ENCODE measurements around the gene PEX14. TPM values are rescaled to one million over a fixed set of nuclear protein-coding genes. Genes with fewer than 3 reads are reported as not detected.
"Not testable (repeated sequence)": the region's sequence is repeated elsewhere in the genome, so short reads cannot be mapped to it uniquely, and the experiment has no call there.

The PEX14 gene
- total RNA-seq, 1 experiment from 2014 or later: 27.3 TPM

DNA sequence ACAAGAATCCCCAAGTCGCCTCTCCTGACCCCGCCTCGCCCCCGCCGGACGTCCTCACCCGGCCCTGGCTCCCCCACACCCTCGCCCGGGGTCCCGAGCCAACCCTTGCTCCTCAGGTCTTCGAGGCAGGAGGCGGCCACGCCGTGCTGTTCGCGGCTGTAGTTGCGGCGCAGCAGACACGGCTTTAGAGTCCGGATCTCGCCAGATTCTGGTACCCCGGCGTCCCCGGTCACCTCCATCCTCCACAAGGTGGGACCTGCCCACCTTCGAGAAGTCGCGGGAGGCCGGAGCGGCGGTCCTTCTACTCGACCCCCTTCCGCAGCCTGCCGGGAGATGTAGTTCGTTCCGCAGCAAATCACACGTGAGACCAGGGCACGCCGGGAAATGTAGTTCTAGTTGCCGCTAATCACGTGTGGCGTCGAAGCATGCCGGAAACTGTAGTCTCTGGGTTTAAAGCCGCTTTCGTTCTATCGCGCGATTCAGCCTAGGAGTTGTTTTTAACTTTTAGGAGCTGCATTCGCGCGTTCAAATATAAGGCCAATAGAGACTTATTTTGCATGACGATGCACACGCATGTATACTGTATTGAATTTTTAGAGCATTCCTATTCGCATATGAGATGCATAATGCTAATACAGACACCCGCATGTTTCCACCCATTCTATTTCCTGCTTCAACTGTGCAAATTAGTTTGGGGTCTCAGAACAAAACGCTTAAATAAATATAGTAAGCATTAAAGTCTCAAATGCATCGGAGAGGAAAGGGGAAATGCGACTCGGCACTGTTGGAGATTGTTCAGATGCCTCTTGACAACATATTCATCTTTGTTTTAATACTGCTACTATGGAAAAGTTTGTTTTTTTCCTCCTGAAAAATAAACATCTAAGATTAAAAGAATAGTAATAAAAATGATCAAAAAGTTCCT, 2.3 kb upstream of the PEX14 start, which contains the start of gene DFFA (continued):
- no peak for TF ChIP-seq NR1H2 (CRISPR knock-in tag; IDR thresholded peaks at IDR 0.05)
- peak; percentile 50; the same call in 1 of the 2 replicates for TF ChIP-seq FOXP1 (CRISPR knock-in tag; IDR thresholded peaks at IDR 0.05; ENCODE audit: borderline replicate concordance)
- TF ChIP-seq, protein P1, sequence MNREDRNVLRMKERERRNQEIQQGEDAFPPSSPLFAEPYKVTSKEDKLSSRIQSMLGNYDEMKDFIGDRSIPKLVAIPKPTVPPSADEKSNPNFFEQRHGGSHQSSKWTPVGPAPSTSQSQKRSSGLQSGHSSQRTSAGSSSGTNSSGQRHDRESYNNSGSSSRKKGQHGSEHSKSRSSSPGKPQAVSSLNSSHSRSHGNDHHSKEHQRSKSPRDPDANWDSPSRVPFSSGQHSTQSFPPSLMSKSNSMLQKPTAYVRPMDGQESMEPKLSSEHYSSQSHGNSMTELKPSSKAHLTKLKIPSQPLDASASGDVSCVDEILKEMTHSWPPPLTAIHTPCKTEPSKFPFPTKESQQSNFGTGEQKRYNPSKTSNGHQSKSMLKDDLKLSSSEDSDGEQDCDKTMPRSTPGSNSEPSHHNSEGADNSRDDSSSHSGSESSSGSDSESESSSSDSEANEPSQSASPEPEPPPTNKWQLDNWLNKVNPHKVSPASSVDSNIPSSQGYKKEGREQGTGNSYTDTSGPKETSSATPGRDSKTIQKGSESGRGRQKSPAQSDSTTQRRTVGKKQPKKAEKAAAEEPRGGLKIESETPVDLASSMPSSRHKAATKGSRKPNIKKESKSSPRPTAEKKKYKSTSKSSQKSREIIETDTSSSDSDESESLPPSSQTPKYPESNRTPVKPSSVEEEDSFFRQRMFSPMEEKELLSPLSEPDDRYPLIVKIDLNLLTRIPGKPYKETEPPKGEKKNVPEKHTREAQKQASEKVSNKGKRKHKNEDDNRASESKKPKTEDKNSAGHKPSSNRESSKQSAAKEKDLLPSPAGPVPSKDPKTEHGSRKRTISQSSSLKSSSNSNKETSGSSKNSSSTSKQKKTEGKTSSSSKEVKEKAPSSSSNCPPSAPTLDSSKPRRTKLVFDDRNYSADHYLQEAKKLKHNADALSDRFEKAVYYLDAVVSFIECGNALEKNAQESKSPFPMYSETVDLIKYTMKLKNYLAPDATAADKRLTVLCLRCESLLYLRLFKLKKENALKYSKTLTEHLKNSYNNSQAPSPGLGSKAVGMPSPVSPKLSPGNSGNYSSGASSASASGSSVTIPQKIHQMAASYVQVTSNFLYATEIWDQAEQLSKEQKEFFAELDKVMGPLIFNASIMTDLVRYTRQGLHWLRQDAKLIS (CRISPR knock-in tag; IDR thresholded peaks at IDR 0.05; ENCODE audit: borderline replicate concordance): no peak
- peak; percentile 76; the same call in 1 of the 2 replicates for TF ChIP-seq FOXK1 (CRISPR knock-in tag; IDR thresholded peaks at IDR 0.05)
- TF ChIP-seq, protein P2, sequence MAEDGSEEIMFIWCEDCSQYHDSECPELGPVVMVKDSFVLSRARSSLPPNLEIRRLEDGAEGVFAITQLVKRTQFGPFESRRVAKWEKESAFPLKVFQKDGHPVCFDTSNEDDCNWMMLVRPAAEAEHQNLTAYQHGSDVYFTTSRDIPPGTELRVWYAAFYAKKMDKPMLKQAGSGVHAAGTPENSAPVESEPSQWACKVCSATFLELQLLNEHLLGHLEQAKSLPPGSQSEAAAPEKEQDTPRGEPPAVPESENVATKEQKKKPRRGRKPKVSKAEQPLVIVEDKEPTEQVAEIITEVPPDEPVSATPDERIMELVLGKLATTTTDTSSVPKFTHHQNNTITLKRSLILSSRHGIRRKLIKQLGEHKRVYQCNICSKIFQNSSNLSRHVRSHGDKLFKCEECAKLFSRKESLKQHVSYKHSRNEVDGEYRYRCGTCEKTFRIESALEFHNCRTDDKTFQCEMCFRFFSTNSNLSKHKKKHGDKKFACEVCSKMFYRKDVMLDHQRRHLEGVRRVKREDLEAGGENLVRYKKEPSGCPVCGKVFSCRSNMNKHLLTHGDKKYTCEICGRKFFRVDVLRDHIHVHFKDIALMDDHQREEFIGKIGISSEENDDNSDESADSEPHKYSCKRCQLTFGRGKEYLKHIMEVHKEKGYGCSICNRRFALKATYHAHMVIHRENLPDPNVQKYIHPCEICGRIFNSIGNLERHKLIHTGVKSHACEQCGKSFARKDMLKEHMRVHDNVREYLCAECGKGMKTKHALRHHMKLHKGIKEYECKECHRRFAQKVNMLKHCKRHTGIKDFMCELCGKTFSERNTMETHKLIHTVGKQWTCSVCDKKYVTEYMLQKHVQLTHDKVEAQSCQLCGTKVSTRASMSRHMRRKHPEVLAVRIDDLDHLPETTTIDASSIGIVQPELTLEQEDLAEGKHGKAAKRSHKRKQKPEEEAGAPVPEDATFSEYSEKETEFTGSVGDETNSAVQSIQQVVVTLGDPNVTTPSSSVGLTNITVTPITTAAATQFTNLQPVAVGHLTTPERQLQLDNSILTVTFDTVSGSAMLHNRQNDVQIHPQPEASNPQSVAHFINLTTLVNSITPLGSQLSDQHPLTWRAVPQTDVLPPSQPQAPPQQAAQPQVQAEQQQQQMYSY (CRISPR knock-in tag; IDR thresholded peaks at IDR 0.05): no peak
- 0 out of 2 replicates have a peak, but pooled peaks have one; percentile 29 for TF ChIP-seq MXD4 (CRISPR knock-in tag; IDR thresholded peaks at IDR 0.05; ENCODE audit: borderline replicate concordance)
- TF ChIP-seq, protein P3, sequence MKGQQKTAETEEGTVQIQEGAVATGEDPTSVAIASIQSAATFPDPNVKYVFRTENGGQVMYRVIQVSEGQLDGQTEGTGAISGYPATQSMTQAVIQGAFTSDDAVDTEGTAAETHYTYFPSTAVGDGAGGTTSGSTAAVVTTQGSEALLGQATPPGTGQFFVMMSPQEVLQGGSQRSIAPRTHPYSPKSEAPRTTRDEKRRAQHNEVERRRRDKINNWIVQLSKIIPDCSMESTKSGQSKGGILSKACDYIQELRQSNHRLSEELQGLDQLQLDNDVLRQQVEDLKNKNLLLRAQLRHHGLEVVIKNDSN (CRISPR knock-in tag; IDR thresholded peaks at IDR 0.05): peak; percentile 100
- no peak for TF ChIP-seq RELA (CRISPR knock-in tag; IDR thresholded peaks at IDR 0.05; ENCODE audit: borderline replicate concordance)
- no peak for TF ChIP-seq JUN (CRISPR knock-in tag; IDR thresholded peaks at IDR 0.05)
- no peak for TF ChIP-seq NFATC4 (CRISPR knock-in tag; IDR thresholded peaks at IDR 0.05)
- TF ChIP-seq KAT7 (CRISPR knock-in tag; IDR thresholded peaks at IDR 0.05; ENCODE audit: borderline replicate concordance): 0 out of 2 replicates have a peak, but pooled peaks have one; percentile 5
- TF ChIP-seq PRRX2 (CRISPR knock-in tag; IDR thresholded peaks at IDR 0.05): no peak
- TF ChIP-seq GTF2I (CRISPR knock-in tag; conservative IDR thresholded peaks at IDR 0.05): no peak
- TF ChIP-seq ZNF671 (CRISPR knock-in tag; IDR thresholded peaks at IDR 0.05): no peak

DNA sequence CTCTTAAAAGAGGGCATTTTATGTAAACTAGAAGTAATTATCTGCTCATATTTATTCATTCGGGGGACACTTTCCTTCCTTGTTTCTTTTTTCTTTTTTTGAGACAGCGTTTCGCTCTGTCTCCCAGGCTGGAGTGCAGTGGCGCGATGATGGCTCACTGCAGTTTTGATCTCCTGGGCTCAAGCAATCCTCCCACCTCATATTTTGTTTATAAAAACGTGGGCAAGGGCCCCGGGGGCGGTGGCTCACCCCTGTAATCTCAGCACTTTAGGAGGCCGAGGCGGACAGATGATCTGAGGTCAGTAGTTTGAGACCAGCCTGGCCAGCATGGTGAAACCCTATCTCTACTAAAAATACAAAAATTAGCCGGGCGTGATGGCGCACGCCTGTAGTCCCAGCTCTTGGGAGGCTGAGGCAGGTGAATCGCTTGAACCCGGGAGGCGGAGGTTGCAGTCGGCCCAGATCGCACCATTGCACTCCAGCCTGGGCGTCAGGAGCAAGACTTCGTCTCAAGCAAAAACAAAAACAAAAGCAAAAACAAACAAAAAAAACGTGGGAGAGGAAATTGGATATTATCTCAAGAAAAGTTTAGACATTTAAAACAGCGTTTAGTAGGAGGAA, 1.5 kb upstream of the PEX14 start:
- ChIA-PET POLR2A (no interaction called here), CTCF (no interaction called here)
- H3K27me3 Mint-ChIP-seq (ENCODE audit: low read depth): no peaks in the 10 kb centered on the region
- TF ChIP-seq, protein P3 (CRISPR knock-in tag; IDR thresholded peaks at IDR 0.05): no peak
- no peak for TF ChIP-seq FOXJ3 (CRISPR knock-in tag; IDR thresholded peaks at IDR 0.05; ENCODE audit: borderline replicate concordance)
- TF ChIP-seq ZNF121 (CRISPR knock-in tag; IDR thresholded peaks at IDR 0.05): no peak
- H3K4me1 Mint-ChIP-seq: peaks cover 24% of the 10 kb centered on the region
- no peak for DNase-seq (ENCODE audit: low spot score)
- H3K9me3 Mint-ChIP-seq: no peaks in the 10 kb centered on the region
- H3K4me3 Mint-ChIP-seq: peak overlapping the region; percentile 99
- no peak for ATAC-seq
- H3K36me3 Mint-ChIP-seq: peaks cover 17% of the 10 kb centered on the region
- H3K27ac Mint-ChIP-seq: no peak overlapping the region; the same call in 1 of the 2 replicates

DNA sequence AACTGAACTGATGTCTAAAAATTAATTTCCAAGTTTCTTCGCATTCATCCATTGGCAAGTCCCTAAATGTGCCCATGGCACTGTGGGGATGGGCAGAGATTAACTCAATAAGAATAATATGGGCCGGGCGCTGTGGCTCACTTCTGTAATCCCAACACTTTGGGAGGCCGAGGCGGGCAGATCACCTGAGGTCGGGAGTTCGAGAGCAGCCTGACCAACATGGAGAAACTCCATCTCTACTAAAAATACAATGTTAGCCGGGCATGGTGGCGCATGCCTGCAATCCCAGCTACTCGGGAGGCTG, 489 bp upstream of the PEX14 start:
- peak overlapping the region; percentile 98 for H3K4me3 Mint-ChIP-seq
- POLR2A ChIA-PET; H3K36me3 Mint-ChIP-seq; DNase-seq (ENCODE audit: low spot score); ATAC-seq; H3K27me3 Mint-ChIP-seq (ENCODE audit: low read depth); CTCF ChIA-PET; H3K9me3 Mint-ChIP-seq: not testable (repeated sequence)
- H3K4me1 Mint-ChIP-seq: peaks cover 24% of the 10 kb centered on the region
- peak overlapping the region; percentile 85 for H3K27ac Mint-ChIP-seq

Measured in WTC11 (cell line).